Liver (tissue), 9 donors: ENCODE measurements around the gene RPL10L. TPM values are rescaled to one million over a fixed set of nuclear protein-coding genes. Genes with fewer than 3 reads are reported as not detected.

ENCODE experiments used
- DNase-seq: peaks from one replicate; pipeline ENCODE4 v3.0.0-alpha.2; 2017; ENCODE audit warnings: low spot score
- H3K27ac ChIP-seq, 2 donors: one replicate each; pipeline ENCODE4 v1.7.0; 2013; ENCODE audit warnings: inconsistent platforms in 2 of 2, low read length in 2 of 2, control low read depth in 1 of 2, low read depth in 1 of 2, mild to moderate bottlenecking in 1 of 2
- H3K27me3 ChIP-seq, 4 donors: one replicate each; pipeline versions ENCODE4 v1.6.1 to v1.7.0; 2013; ENCODE audit warnings: low read length in 3 of 4, inconsistent platforms in 1 of 4, mild to moderate bottlenecking in 1 of 4, moderate library complexity in 1 of 4; ENCODE audit not compliant: control insufficient read depth in 4 of 4, insufficient read depth in 4 of 4
- H3K36me3 ChIP-seq, 4 donors: one replicate each; pipeline versions ENCODE4 v1.6.1 to v1.7.0; 2013; ENCODE audit warnings: low read length in 3 of 4, mild to moderate bottlenecking in 3 of 4, low read depth in 1 of 4, moderate library complexity in 1 of 4; ENCODE audit not compliant: control insufficient read depth in 4 of 4, insufficient read depth in 3 of 4
- H3K4me1 ChIP-seq, 4 donors: one replicate each; pipeline versions ENCODE4 v1.6.1 to v1.7.0; 2013; ENCODE audit warnings: low read length in 3 of 4, mild to moderate bottlenecking in 3 of 4, moderate library complexity in 1 of 4; ENCODE audit not compliant: control insufficient read depth in 4 of 4, insufficient read depth in 4 of 4
- H3K4me3 ChIP-seq, 3 donors: one replicate each; pipeline versions ENCODE4 v1.6.1 to v1.7.0; 2013; ENCODE audit warnings: low read length in 3 of 3, control low read depth in 1 of 3, low read depth in 1 of 3, mild to moderate bottlenecking in 1 of 3
- H3K9ac ChIP-seq, 2 donors: one replicate each; pipeline ENCODE4 v1.7.0; 2013; ENCODE audit warnings: low read length in 2 of 2, mild to moderate bottlenecking in 2 of 2, moderate library complexity in 2 of 2, control low read depth in 1 of 2, low read depth in 1 of 2
- H3K9me3 ChIP-seq, 4 donors: one replicate each; pipeline versions ENCODE4 v1.6.1 to v1.7.0; 2013; ENCODE audit warnings: low read length in 3 of 4; ENCODE audit not compliant: control insufficient read depth in 4 of 4
- EGR1 ChIP-seq, 2 donors: IDR thresholded peaks; 2 replicates each; pipeline ENCODE4 v1.6.1; 2016 to 2018; ENCODE audit warnings: antibody characterized with exemption in 2 of 2, low read depth in 2 of 2
- FOXA1 ChIP-seq: IDR thresholded peaks from 2 replicates; pipeline ENCODE4 v1.6.1; 2016; ENCODE audit warnings: antibody characterized with exemption
- FOXA2 ChIP-seq: IDR thresholded peaks from 2 replicates; pipeline ENCODE4 v1.6.1; 2016; ENCODE audit warnings: antibody characterized with exemption
- GABPA ChIP-seq, 2 donors: IDR thresholded peaks in 1 of 2; conservative IDR thresholded peaks in 1 of 2; 2 replicates each; pipeline ENCODE4 v1.6.1; 2016; ENCODE audit warnings: antibody characterized with exemption in 2 of 2, mild to moderate bottlenecking in 1 of 2, moderate library complexity in 1 of 2
- HNF4A ChIP-seq, 2 donors: conservative IDR thresholded peaks; 2 replicates each; pipeline ENCODE4 v1.6.1; 2016; ENCODE audit warnings: antibody characterized with exemption in 2 of 2, mild to moderate bottlenecking in 2 of 2
- HNF4G ChIP-seq: IDR thresholded peaks from 2 replicates; pipeline ENCODE4 v1.6.1; 2016; ENCODE audit warnings: antibody characterized with exemption
- JUND ChIP-seq, 2 donors: IDR thresholded peaks; 2 replicates each; pipeline ENCODE4 v1.6.1; 2016; ENCODE audit warnings: antibody characterized with exemption in 2 of 2
- MAX ChIP-seq: IDR thresholded peaks from 2 replicates; pipeline ENCODE4 v1.6.1; 2016; ENCODE audit warnings: antibody characterized with exemption
- NR2F2 ChIP-seq: IDR thresholded peaks from 2 replicates; pipeline ENCODE4 v1.6.1; 2016; ENCODE audit warnings: antibody characterized with exemption
- RAD21 ChIP-seq, 2 donors: IDR thresholded peaks; 2 replicates each; pipeline ENCODE4 v1.6.1; 2016; ENCODE audit warnings: antibody characterized with exemption in 2 of 2, mild to moderate bottlenecking in 2 of 2
- REST ChIP-seq: IDR thresholded peaks from 2 replicates; pipeline ENCODE4 v1.6.1; 2016; ENCODE audit warnings: antibody characterized with exemption, mild to moderate bottlenecking
- RXRA ChIP-seq, 2 donors: IDR thresholded peaks; 2 replicates each; pipeline ENCODE4 v1.6.1; 2017 to 2018; ENCODE audit warnings: antibody characterized with exemption in 2 of 2, mild to moderate bottlenecking in 1 of 2
- SP1 ChIP-seq: IDR thresholded peaks from 2 replicates; pipeline ENCODE4 v1.6.1; 2018; ENCODE audit warnings: antibody characterized with exemption, mild to moderate bottlenecking
- TAF1 ChIP-seq: conservative IDR thresholded peaks from 2 replicates; pipeline ENCODE4 v1.6.1; 2016; ENCODE audit warnings: antibody characterized with exemption, mild to moderate bottlenecking
- YY1 ChIP-seq: IDR thresholded peaks from 2 replicates; pipeline ENCODE4 v1.6.1; 2016; ENCODE audit warnings: antibody characterized with exemption, mild to moderate bottlenecking
- WGBS: extraction: QIAGEN DNeasy Blood & Tissue Kit; methylation state at CpG from one replicate; pipeline ENCODE4 v1.1.7; 2013; 5-methylcytosine and 5-hydroxymethylcytosine counted together
- polyA plus RNA-seq, 2 donors: library from polyadenylated mRNA; stranded (reverse) in 1 of 2; unstranded in 1 of 2; fragments of 200-250 nt in 1 of 2; fragments of >200 nt in 1 of 2; fragmentation: Nextera tagmentation in 1 of 2; extraction: Ambion mirVana in 1 of 2; gene quantifications; one replicate each; pipeline versions ENCODE4 v1.2.1 to v1.2.3, GENCODE V29; 2013 to 2015
- total RNA-seq, 2 donors: library from RNA; depleted of rRNA; stranded (reverse); fragments of >200 nt; gene quantifications; one replicate each; pipeline ENCODE4 v1.2.3, GENCODE V29; 2014
- TF ChIP-seq, protein P1 (sequence below): IDR thresholded peaks from 2 replicates; pipeline ENCODE4 v1.6.1; 2016; ENCODE audit warnings: antibody characterized with exemption
- TF ChIP-seq, protein P2 (sequence below): fragments of 150-350 bp; IDR thresholded peaks from 2 replicates; pipeline ENCODE4 v1.5.1; 2017; ENCODE audit warnings: improper control_type of control experiment, low read depth, low read length; ENCODE audit not compliant: missing input control
- TF ChIP-seq, protein P3 (sequence below): IDR thresholded peaks from 2 replicates; pipeline ENCODE4 v1.6.1; 2016; ENCODE audit warnings: antibody characterized with exemption
- donor health status: healthy.
- donor health status: healthy.
- donor health status: healthy.
- donor health status: healthy.
- donor health status: healthy.

The RPL10L gene
- total and polyA plus RNA-seq, 4 donors = not detected

DNA sequence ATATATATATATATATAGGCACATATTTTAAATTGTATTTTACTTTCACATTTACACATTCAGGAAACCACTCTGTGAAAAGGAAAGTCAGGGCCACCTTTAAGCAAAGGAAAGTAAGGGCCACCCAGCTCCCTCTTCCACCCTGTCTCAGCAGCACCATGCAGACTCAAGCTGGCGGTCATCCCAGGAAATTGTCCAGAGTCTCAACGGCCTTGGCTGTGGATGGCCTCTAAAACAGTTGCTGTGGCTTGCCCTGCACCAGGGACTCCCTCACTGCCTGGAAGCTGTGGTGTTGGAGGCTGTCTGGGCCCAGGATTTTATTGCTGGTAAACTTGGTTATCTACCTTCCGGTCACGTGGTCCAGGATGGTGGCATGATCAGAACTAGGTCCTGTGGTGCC is 11.8 kb upstream of the RPL10L start:
- TF ChIP-seq FOXA2 (no peak), HNF4G (no peak), REST (no peak), EGR1 (IDR thresholded peaks at IDR 0.05; ENCODE audit: low read depth in 2 of 2) (no peak), NR2F2 (no peak), JUND (IDR thresholded peaks at IDR 0.05) (no peak), TAF1 (no peak), YY1 (no peak), RAD21 (IDR thresholded peaks at IDR 0.05) (no peak), GABPA (IDR thresholded peaks at IDR 0.05 in 1 of 2, conservative IDR thresholded peaks at IDR 0.05 in 1 of 2) (no peak), HNF4A (conservative IDR thresholded peaks at IDR 0.05) (no peak), RXRA (IDR thresholded peaks at IDR 0.05) (no peak), MAX (no peak), SP1 (no peak), FOXA1 (no peak)
- TF ChIP-seq, protein P1, sequence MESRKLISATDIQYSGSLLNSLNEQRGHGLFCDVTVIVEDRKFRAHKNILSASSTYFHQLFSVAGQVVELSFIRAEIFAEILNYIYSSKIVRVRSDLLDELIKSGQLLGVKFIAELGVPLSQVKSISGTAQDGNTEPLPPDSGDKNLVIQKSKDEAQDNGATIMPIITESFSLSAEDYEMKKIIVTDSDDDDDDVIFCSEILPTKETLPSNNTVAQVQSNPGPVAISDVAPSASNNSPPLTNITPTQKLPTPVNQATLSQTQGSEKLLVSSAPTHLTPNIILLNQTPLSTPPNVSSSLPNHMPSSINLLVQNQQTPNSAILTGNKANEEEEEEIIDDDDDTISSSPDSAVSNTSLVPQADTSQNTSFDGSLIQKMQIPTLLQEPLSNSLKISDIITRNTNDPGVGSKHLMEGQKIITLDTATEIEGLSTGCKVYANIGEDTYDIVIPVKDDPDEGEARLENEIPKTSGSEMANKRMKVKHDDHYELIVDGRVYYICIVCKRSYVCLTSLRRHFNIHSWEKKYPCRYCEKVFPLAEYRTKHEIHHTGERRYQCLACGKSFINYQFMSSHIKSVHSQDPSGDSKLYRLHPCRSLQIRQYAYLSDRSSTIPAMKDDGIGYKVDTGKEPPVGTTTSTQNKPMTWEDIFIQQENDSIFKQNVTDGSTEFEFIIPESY = no peak
- TF ChIP-seq, protein P2, sequence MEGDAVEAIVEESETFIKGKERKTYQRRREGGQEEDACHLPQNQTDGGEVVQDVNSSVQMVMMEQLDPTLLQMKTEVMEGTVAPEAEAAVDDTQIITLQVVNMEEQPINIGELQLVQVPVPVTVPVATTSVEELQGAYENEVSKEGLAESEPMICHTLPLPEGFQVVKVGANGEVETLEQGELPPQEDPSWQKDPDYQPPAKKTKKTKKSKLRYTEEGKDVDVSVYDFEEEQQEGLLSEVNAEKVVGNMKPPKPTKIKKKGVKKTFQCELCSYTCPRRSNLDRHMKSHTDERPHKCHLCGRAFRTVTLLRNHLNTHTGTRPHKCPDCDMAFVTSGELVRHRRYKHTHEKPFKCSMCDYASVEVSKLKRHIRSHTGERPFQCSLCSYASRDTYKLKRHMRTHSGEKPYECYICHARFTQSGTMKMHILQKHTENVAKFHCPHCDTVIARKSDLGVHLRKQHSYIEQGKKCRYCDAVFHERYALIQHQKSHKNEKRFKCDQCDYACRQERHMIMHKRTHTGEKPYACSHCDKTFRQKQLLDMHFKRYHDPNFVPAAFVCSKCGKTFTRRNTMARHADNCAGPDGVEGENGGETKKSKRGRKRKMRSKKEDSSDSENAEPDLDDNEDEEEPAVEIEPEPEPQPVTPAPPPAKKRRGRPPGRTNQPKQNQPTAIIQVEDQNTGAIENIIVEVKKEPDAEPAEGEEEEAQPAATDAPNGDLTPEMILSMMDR = no peak
- TF ChIP-seq, protein P3, sequence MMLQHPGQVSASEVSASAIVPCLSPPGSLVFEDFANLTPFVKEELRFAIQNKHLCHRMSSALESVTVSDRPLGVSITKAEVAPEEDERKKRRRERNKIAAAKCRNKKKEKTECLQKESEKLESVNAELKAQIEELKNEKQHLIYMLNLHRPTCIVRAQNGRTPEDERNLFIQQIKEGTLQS = no peak
- Histone ChIP-seq H3K27me3 (no peaks in the 10 kb centered on the region), H3K9ac (no peak overlapping the region), H3K9me3 (no peaks in the 10 kb centered on the region), H3K4me1 (no peaks in the 10 kb centered on the region), H3K4me3 (no peak overlapping the region), H3K36me3 (no peaks in the 10 kb centered on the region), H3K27ac (no peak overlapping the region)
- 85% methylated on average over 4 of the region's 4 CpGs for WGBS
- no peak for DNase-seq
